Measurements from ENCODE around the gene ACP4. TPM values are rescaled to one million over a fixed set of nuclear protein-coding genes. Genes with fewer than 3 reads are reported as not detected.

The ACP4 gene
- total RNA-seq, 6 experiments from 2014 or later = 0.37 TPM; not detected in 5

- WGBS (ENCODE audit: insufficient coverage, low coverage, low lambda C conversion rate, missing lambda C conversion rate) = 40% methylated on average over 1 of the region's 18 CpGs
- ATAC-seq = no peak
Measured at GRCh38 chr19:50797781-50798658, 7.8 kb downstream of the ACP4 start.

GRCh38 chr19:50798659-50799546 is 8.7 kb downstream of the ACP4 start:
- H3K27ac ChIP-seq = no peak overlapping the region
- peaks cover 0 to 12% (median 0%) of the 10 kb centered on the region in 4 donors for H3K4me1 ChIP-seq
- DNase-seq (no peak), ATAC-seq (no peak)
- WGBS (ENCODE audit: insufficient coverage, low coverage, low lambda C conversion rate, missing lambda C conversion rate) = no CpG with 5 or more reads among the region's 21 CpGs
- no peaks in the 10 kb centered on the region for H3K27me3 ChIP-seq
- intact Hi-C loops (cut with DNase I) = no loop called here
- no peak overlapping the region for H3K4me3 ChIP-seq
- TF ChIP-seq CTCF (IDR thresholded peaks at IDR 0.05) = no peak
- TF ChIP-seq POLR2A (IDR thresholded peaks at IDR 0.05) = no peak
- H3K36me3 ChIP-seq = peaks cover 0 to 21% (median 5%) of the 10 kb centered on the region in 4 donors
- H3K9me3 ChIP-seq = no peaks in the 10 kb centered on the region

More at GRCh38 chr19:50797781-50798658, 7.8 kb downstream of the ACP4 start:
- no peak for TF ChIP-seq CTCF (IDR thresholded peaks at IDR 0.05)
- TF ChIP-seq POLR2A (IDR thresholded peaks at IDR 0.05) = no peak
- no peaks in the 10 kb centered on the region for H3K27me3 ChIP-seq
- H3K4me1 ChIP-seq = peaks cover 0 to 4% (median 0%) of the 10 kb centered on the region in 4 donors
- H3K9me3 ChIP-seq = no peaks in the 10 kb centered on the region
- no peak overlapping the region for H3K27ac ChIP-seq
- no peak for DNase-seq
- peaks cover 0 to 21% (median 5%) of the 10 kb centered on the region in 4 donors for H3K36me3 ChIP-seq
- no peak overlapping the region for H3K4me3 ChIP-seq
- intact Hi-C loops (cut with DNase I) = no loop called here

GRCh38 chr19:50799547-50799851 is 9.3 kb downstream of the ACP4 start:
- WGBS (ENCODE audit: insufficient coverage, low coverage, low lambda C conversion rate, missing lambda C conversion rate) = no CpG with 5 or more reads among the region's 3 CpGs
- Histone ChIP-seq H3K36me3 (peaks cover 0 to 21% (median 5%) of the 10 kb centered on the region in 4 donors), H3K4me1 (peaks cover 0 to 12% (median 0%) of the 10 kb centered on the region in 4 donors), H3K27me3 (no peaks in the 10 kb centered on the region), H3K4me3 (no peak overlapping the region), H3K27ac (no peak overlapping the region), H3K9me3 (no peaks in the 10 kb centered on the region)
- ATAC-seq (no peak), DNase-seq (no peak)
- TF ChIP-seq POLR2A (IDR thresholded peaks at IDR 0.05) (no peak), CTCF (IDR thresholded peaks at IDR 0.05) (no peak)
- intact Hi-C loops (cut with DNase I) = no loop called here

DNA sequence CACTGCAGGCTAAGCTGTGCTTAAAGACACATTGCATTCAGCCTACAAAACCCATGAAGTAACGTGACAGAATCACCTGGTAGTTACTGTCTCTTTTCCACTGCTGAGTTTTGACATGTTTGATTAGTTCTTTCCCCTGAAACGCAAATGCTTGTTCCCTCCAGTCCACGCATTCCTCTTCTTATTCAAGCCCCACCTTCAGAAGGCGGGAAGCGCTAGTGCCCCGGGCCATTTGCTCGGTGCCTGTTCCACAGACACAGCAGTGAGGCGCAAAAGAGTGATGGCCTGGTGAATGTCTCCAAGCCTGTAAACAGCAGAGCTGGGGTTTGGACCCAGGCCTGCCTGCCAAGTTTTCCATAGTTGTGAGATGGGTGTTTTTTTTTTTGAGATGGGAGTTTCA is 10.9 kb downstream of the ACP4 start:
- no peak for ATAC-seq

More for the DNA sequence above, 10.9 kb downstream of the ACP4 start:
- Histone ChIP-seq H3K4me3 (no peak overlapping the region), H3K27ac (no peak overlapping the region), H3K36me3 (peaks cover 0 to 21% (median 5%) of the 10 kb centered on the region in 4 donors), H3K9me3 (no peaks in the 10 kb centered on the region), H3K27me3 (no peaks in the 10 kb centered on the region), H3K4me1 (peaks cover 0 to 16% (median 0%) of the 10 kb centered on the region in 4 donors)
- 93% methylated on average over 6 of the region's 8 CpGs for WGBS (ENCODE audit: insufficient coverage, low coverage, low lambda C conversion rate, missing lambda C conversion rate)
- intact Hi-C loops (cut with DNase I) = no loop called here
- no peak for DNase-seq
- TF ChIP-seq CTCF (IDR thresholded peaks at IDR 0.05) (no peak), POLR2A (IDR thresholded peaks at IDR 0.05) (no peak)
